H9 (cell line): ENCODE results near the gene WSCD2. TPM values are rescaled to one million over a fixed set of nuclear protein-coding genes. Genes with fewer than 3 reads are reported as not detected.

ENCODE experiments used
- DNase-seq: peaks from one replicate; pipeline ENCODE4 v3.0.0-alpha.2; 2017
- H2AFZ ChIP-seq: one replicate; pipeline ENCODE4 v1.6.1; 2013; ENCODE audit warnings: mild to moderate bottlenecking, low read length, control low read depth, moderate library complexity
- H2AK5ac ChIP-seq: 2 replicates; pipeline ENCODE4 v1.6.1; 2013; ENCODE audit warnings: low read length, control low read depth, mixed read lengths; ENCODE audit not compliant: insufficient read length
- H2BK120ac ChIP-seq: one replicate; pipeline ENCODE4 v1.6.1; 2013; ENCODE audit warnings: low read depth, mild to moderate bottlenecking, low read length, control low read depth, inconsistent platforms; ENCODE audit not compliant: poor library complexity, severe bottlenecking
- H2BK12ac ChIP-seq: 2 replicates; pipeline ENCODE4 v1.6.1; 2013; ENCODE audit warnings: low read length, control low read depth, mixed read lengths, low read depth; ENCODE audit not compliant: insufficient read length
- H2BK15ac ChIP-seq: 2 replicates; pipeline ENCODE4 v1.6.1; 2013; ENCODE audit warnings: low read depth, low read length, control low read depth
- H2BK20ac ChIP-seq: one replicate; pipeline ENCODE4 v1.6.1; 2013; ENCODE audit warnings: low read depth, mild to moderate bottlenecking, low read length, control low read depth, inconsistent platforms; ENCODE audit not compliant: poor library complexity, severe bottlenecking
- H2BK5ac ChIP-seq: 2 replicates; pipeline ENCODE4 v1.6.1; 2013; ENCODE audit warnings: low read length, control low read depth, mixed read lengths; ENCODE audit not compliant: insufficient read length
- H3K14ac ChIP-seq: 2 replicates; pipeline ENCODE4 v1.6.1; 2013; ENCODE audit warnings: low read length, control low read depth; ENCODE audit not compliant: insufficient read depth
- H3K18ac ChIP-seq: 2 replicates; pipeline ENCODE4 v1.6.1; 2013; ENCODE audit warnings: low read depth, mild to moderate bottlenecking, mixed read lengths, low read length, control low read depth; ENCODE audit not compliant: insufficient read length
- H3K23ac ChIP-seq: 2 replicates; pipeline ENCODE4 v1.6.1; 2013; ENCODE audit warnings: low read length, control low read depth, mixed read lengths, low read depth; ENCODE audit not compliant: insufficient read length
- H3K23me2 ChIP-seq: 2 replicates; pipeline ENCODE4 v1.6.1; 2013; ENCODE audit warnings: low read depth, mild to moderate bottlenecking, mixed read lengths, low read length, control low read depth; ENCODE audit not compliant: insufficient read length, poor library complexity, severe bottlenecking
- H3K27ac ChIP-seq: 2 replicates; pipeline ENCODE4 v1.5.1; 2013; ENCODE audit warnings: low read length, control low read depth, mixed read lengths, low read depth; ENCODE audit not compliant: insufficient read length
- H3K27me3 ChIP-seq: 2 replicates; pipeline ENCODE4 v1.6.1; 2013; ENCODE audit warnings: low read length, control low read depth, inconsistent platforms; ENCODE audit not compliant: insufficient read depth
- H3K4ac ChIP-seq: 2 replicates; pipeline ENCODE4 v1.6.1; 2013; ENCODE audit warnings: low read depth, mild to moderate bottlenecking, control low read depth, inconsistent platforms, low read length, moderate library complexity
- H3K4me1 ChIP-seq: 2 replicates; pipeline ENCODE4 v1.6.1; 2013; ENCODE audit warnings: low read length, control low read depth, inconsistent platforms; ENCODE audit not compliant: insufficient read depth
- H3K4me2 ChIP-seq: 2 replicates; pipeline ENCODE4 v1.6.1; 2013; ENCODE audit warnings: low read length, control low read depth, mixed read lengths; ENCODE audit not compliant: insufficient read length, insufficient read depth
- H3K56ac ChIP-seq: 2 replicates; pipeline ENCODE4 v1.6.1; 2013; ENCODE audit warnings: low read depth, mild to moderate bottlenecking, mixed read lengths, low read length, control low read depth; ENCODE audit not compliant: insufficient read length
- H3K79me1 ChIP-seq: 2 replicates; pipeline ENCODE4 v1.6.1; 2013; ENCODE audit warnings: low read depth, mild to moderate bottlenecking, moderate library complexity, low read length, control low read depth, inconsistent platforms; ENCODE audit not compliant: insufficient read depth, poor library complexity, severe bottlenecking
- H3K79me2 ChIP-seq: 2 replicates; pipeline ENCODE4 v1.6.1; 2013; ENCODE audit warnings: low read length, control low read depth, inconsistent platforms; ENCODE audit not compliant: insufficient read depth
- H3K9ac ChIP-seq: 2 replicates; pipeline ENCODE4 v1.6.1; 2013; ENCODE audit warnings: low read length, control low read depth, mixed read lengths; ENCODE audit not compliant: insufficient read length; ENCODE audit errors: extremely low read depth
- H3K9me3 ChIP-seq: one replicate; pipeline ENCODE4 v1.6.1; 2013; ENCODE audit warnings: low read depth, low read length, inconsistent platforms; ENCODE audit not compliant: control insufficient read depth
- H3T11ph ChIP-seq: one replicate; pipeline ENCODE4 v1.6.1; 2013; ENCODE audit warnings: mild to moderate bottlenecking, low read length, control low read depth, inconsistent platforms
- H4K20me1 ChIP-seq: one replicate; pipeline ENCODE4 v1.6.1; 2013; ENCODE audit not compliant: control insufficient read depth, insufficient read length, insufficient read depth
- H4K5ac ChIP-seq: 2 replicates; pipeline ENCODE4 v1.6.1; 2013; ENCODE audit warnings: low read depth, mild to moderate bottlenecking, mixed read lengths, low read length, control low read depth; ENCODE audit not compliant: insufficient read length
- H4K8ac ChIP-seq: replicated peaks from 2 replicates; pipeline ENCODE4 v1.6.1; 2013; ENCODE audit warnings: low read length, control low read depth, mixed read lengths, low read depth; ENCODE audit not compliant: insufficient read length
- H4K91ac ChIP-seq: 2 replicates; pipeline ENCODE4 v1.6.1; 2013; ENCODE audit warnings: low read depth, mild to moderate bottlenecking, moderate library complexity, mixed read lengths, low read length, control low read depth; ENCODE audit not compliant: insufficient read length
- H3K27ac Mint-ChIP-seq, 3 experiments: 2 replicates in 2 of 3; 3 replicates in 1 of 3; pipeline ENCODE4 v1.8.0; 2020 to 2021; ENCODE audit warnings: mixed read lengths in 3 of 3, mild to moderate bottlenecking in 1 of 3, moderate library complexity in 1 of 3
- H3K27me3 Mint-ChIP-seq: 2 replicates; pipeline ENCODE4 v1.8.0; 2021; ENCODE audit warnings: low read depth, mild to moderate bottlenecking, moderate library complexity, mixed read lengths
- H3K36me3 Mint-ChIP-seq, 3 experiments: 2 replicates in 2 of 3; 3 replicates in 1 of 3; pipeline ENCODE4 v1.8.0; 2020 to 2021; ENCODE audit warnings: low read depth in 3 of 3, mixed read lengths in 3 of 3; ENCODE audit not compliant: insufficient read depth in 1 of 3
- H3K4me1 Mint-ChIP-seq, 2 experiments: 2 replicates each; pipeline ENCODE4 v1.8.0; 2020; ENCODE audit warnings: mixed read lengths in 2 of 2
- H3K4me3 Mint-ChIP-seq, 2 experiments: 2 replicates in 1 of 2; 3 replicates in 1 of 2; pipeline ENCODE4 v1.8.0; 2020 to 2021; ENCODE audit warnings: mild to moderate bottlenecking in 2 of 2, mixed read lengths in 2 of 2, moderate library complexity in 1 of 2
- H3K9me3 Mint-ChIP-seq, 2 experiments: 2 replicates in 1 of 2; 3 replicates in 1 of 2; pipeline ENCODE4 v1.8.0; 2020; ENCODE audit warnings: mild to moderate bottlenecking in 2 of 2, mixed read lengths in 2 of 2, moderate library complexity in 1 of 2
- CTCF ChIP-seq: fragments of 200-600 bp; sonication (generic); conservative IDR thresholded peaks from 3 replicates; pipeline ENCODE4 v1.8.0; 2021; ENCODE audit warnings: antibody characterized with exemption, mild to moderate bottlenecking
- WGBS: extraction: QIAGEN DNeasy Blood & Tissue Kit; methylation state at CpG from one replicate; pipeline ENCODE4 v1.1.7; 2013; ENCODE audit warnings: missing lambda C conversion rate, low lambda C conversion rate, mixed read lengths; ENCODE audit not compliant: insufficient read length; ENCODE audit errors: extremely low coverage; 5-methylcytosine and 5-hydroxymethylcytosine counted together
- total RNA-seq: library from RNA; stranded (reverse); gene quantifications from 2 replicates; pipeline ENCODE4 v1.2.1, GENCODE V29; 2021

The WSCD2 gene
- total RNA-seq, 1 experiment from 2014 or later: 0.92 TPM

- no peak overlapping the region for H2BK20ac ChIP-seq
- no peak overlapping the region for H3K14ac ChIP-seq
- H3K79me1 ChIP-seq: no peaks in the 10 kb centered on the region
- Mint-ChIP-seq H3K27me3 (peaks cover 4% of the 10 kb centered on the region; the same call in 1 of the 2 replicates), H3K36me3 (no peaks in the 10 kb centered on the region; a peak in 1 of 7 replicates), H3K9me3 (no peaks in the 10 kb centered on the region), H3K27ac (no peak overlapping the region), H3K4me3 (no peak overlapping the region), H3K4me1 (peaks cover 6 to 12% of the 10 kb centered on the region in 2 experiments)
- H4K20me1 ChIP-seq: no peaks in the 10 kb centered on the region
- H2BK15ac ChIP-seq: no peak overlapping the region
- H3K4me1 ChIP-seq: peaks cover 2% of the 10 kb centered on the region
- no peak overlapping the region for H3K4ac ChIP-seq
- H2BK5ac ChIP-seq: no peak overlapping the region
- TF ChIP-seq CTCF: no peak
- no peak overlapping the region for H3T11ph ChIP-seq
- H3K4me2 ChIP-seq: no peak overlapping the region
- WGBS: no CpG with 5 or more reads among the region's 13 CpGs
- no peak overlapping the region for H3K27ac ChIP-seq
- H3K23ac ChIP-seq: no peak overlapping the region
- H4K8ac ChIP-seq: no peak overlapping the region
- no peak overlapping the region for H3K56ac ChIP-seq
- H3K18ac ChIP-seq: no peak overlapping the region
- no peaks in the 10 kb centered on the region for H3K23me2 ChIP-seq
- H3K79me2 ChIP-seq: no peaks in the 10 kb centered on the region
- no peak overlapping the region for H2AFZ ChIP-seq
- no peak overlapping the region for H3K9ac ChIP-seq
- no peaks in the 10 kb centered on the region for H3K27me3 ChIP-seq
- no peak overlapping the region for H2BK120ac ChIP-seq
- H4K91ac ChIP-seq: no peak overlapping the region
- no peak overlapping the region for H2BK12ac ChIP-seq
- DNase-seq: no peak
- H2AK5ac ChIP-seq: no peak overlapping the region
- H3K9me3 ChIP-seq: no peaks in the 10 kb centered on the region
- H4K5ac ChIP-seq: no peak overlapping the region
These were observed 118.9 kb downstream of the WSCD2 start for GRCh38 chr12:108248011-108248410.
